Activated CD4-positive, alpha-beta T cell treated with anti-CD3 and anti-CD28 coated beads, Interleukin-2, amount 50 U/mL, for 24 hours (primary cell): ENCODE measurements around the gene TEX2.

Experiments used
- DNase-seq, 2 donors: peaks; one replicate each; pipeline ENCODE4 v3.0.0-alpha.2; 2020; ENCODE audit warnings: low read depth in 1 of 2, low spot score in 1 of 2

TEX2 gene

GRCh38 chr17:64117981-64118979 is 144.8 kb downstream of the TEX2 start:
- no peak for DNase-seq

GRCh38 chr17:64115822-64116534 is 147.1 kb downstream of the TEX2 start:
- DNase-seq = no peak

GRCh38 chr17:64115043-64115698 is 147.9 kb downstream of the TEX2 start:
- DNase-seq = no peak

GRCh38 chr17:64113006-64113405 is 150.1 kb downstream of the TEX2 start:
- no peak for DNase-seq

- DNase-seq = no peak
Measured at GRCh38 chr17:64111831-64112230, 151.2 kb downstream of the TEX2 start.

- DNase-seq = no peak
Measured at GRCh38 chr17:64110379-64111152, 152.5 kb downstream of the TEX2 start.

GRCh38 chr17:64109400-64109799 is 153.7 kb downstream of the TEX2 start:
- no peak for DNase-seq

- no peak for DNase-seq
Measured at GRCh38 chr17:64107500-64108236, 155.4 kb downstream of the TEX2 start.

- DNase-seq = no peak
Measured at GRCh38 chr17:64106918-64107317, 156.1 kb downstream of the TEX2 start.

GRCh38 chr17:64103391-64104364 is 159.4 kb downstream of the TEX2 start:
- DNase-seq = no peak

GRCh38 chr17:64102627-64103390 is 160.3 kb downstream of the TEX2 start:
- no peak for DNase-seq

GRCh38 chr17:64099543-64099942 is 163.5 kb downstream of the TEX2 start:
- DNase-seq = no peak
